Ishikawa (cell line): ENCODE data around the gene KDM7A.

ENCODE experiments used
- EGR1 ChIP-seq: IDR thresholded peaks from 2 replicates; pipeline ENCODE4 v1.6.1; 2012
- EP300 ChIP-seq: IDR thresholded peaks from 2 replicates; pipeline ENCODE4 v1.6.1; 2012; ENCODE audit warnings: borderline replicate concordance
- FOXM1 ChIP-seq: IDR thresholded peaks from 2 replicates; pipeline ENCODE4 v1.6.1; 2012; ENCODE audit warnings: low read depth, borderline replicate concordance
- MAX ChIP-seq: IDR thresholded peaks from 2 replicates; pipeline ENCODE4 v1.6.1; 2012
- REST ChIP-seq: IDR thresholded peaks from 2 replicates; pipeline ENCODE4 v1.6.1; 2012; ENCODE audit warnings: low read depth, mild to moderate bottlenecking
- YY1 ChIP-seq: IDR thresholded peaks from 2 replicates; pipeline ENCODE4 v1.6.1; 2012; ENCODE audit warnings: low read depth

GRCh38 chr7:140057143-140057535, 119.6 kb downstream of the KDM7A start:
- TF ChIP-seq REST (no peak), YY1 (no peak), EGR1 (no peak), MAX (no peak), FOXM1 (no peak), EP300 (no peak)
